Measurements from ENCODE around the gene E2F3. TPM values are rescaled to one million over a fixed set of nuclear protein-coding genes. Genes with fewer than 3 reads are reported as not detected.

The E2F3 gene
- total RNA-seq, 4 donors from 2014 or later = 2.2 to 16.3 (median 5.6) TPM

DNA sequence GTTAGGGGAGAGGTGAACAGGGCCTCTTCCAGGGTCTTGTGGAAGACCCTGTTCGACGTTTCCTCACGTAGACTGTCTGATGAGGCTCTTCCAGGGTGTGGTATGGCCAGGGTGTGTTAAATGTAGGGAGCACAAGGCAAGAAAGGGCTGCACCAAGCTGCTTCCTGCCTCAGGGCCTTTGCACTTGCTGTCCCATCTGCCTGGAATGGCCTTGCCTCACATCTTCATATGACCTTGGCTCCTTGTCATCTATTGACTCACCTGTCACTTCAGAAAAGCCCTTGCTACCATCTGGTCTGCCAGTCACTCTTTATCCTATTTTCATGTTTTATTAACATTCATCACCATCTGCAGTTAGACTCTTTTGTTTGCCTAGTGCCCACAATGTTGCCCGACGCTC lies 31.0 kb downstream of the E2F3 start:
- peaks cover 0 to 12% (median 10%) of the 10 kb centered on the region in 4 donors for H3K4me1 ChIP-seq
- no peak overlapping the region for H3K4me3 ChIP-seq
- WGBS, 2 donors (ENCODE audit: low coverage in 1 of 2) = 44 to 90% methylated on average over 3 to 5 of the region's 5 CpGs
- H3K9me3 ChIP-seq = no peaks in the 10 kb centered on the region
- H3K27ac ChIP-seq = no peak overlapping the region
- DNase-seq = no peak
- intact Hi-C loops (cut with DNase I; ENCODE audit: low total_unique reads) = no loop called here
- H3K27me3 ChIP-seq = no peaks in the 10 kb centered on the region
- no peak for TF ChIP-seq EP300 (IDR thresholded peaks at IDR 0.05; ENCODE audit: low read depth)
- no peak for TF ChIP-seq POLR2AphosphoS5 (IDR thresholded peaks at IDR 0.05)
- no peak for TF ChIP-seq CTCF (IDR thresholded peaks at IDR 0.05)
- no peak for TF ChIP-seq POLR2A (IDR thresholded peaks at IDR 0.05)
- no peaks in the 10 kb centered on the region for H3K36me3 ChIP-seq
- in situ Hi-C loops (cut with MboI; ENCODE audit: low pct_ligation_motif_present in 1 of 4, low pct_unique_long_range_greater_than_20kb in 1 of 4, low sequenced_read_pairs in 3 of 4) = no loop called here

GRCh38 chr6:20433321-20433720 lies 31.6 kb downstream of the E2F3 start:
- Histone ChIP-seq H3K36me3 (no peaks in the 10 kb centered on the region), H3K27ac (no peak overlapping the region), H3K9me3 (no peaks in the 10 kb centered on the region), H3K27me3 (no peaks in the 10 kb centered on the region), H3K4me1 (peaks cover 0 to 5% (median 3%) of the 10 kb centered on the region in 4 donors), H3K4me3 (no peak overlapping the region)
- in situ Hi-C loops (cut with MboI; ENCODE audit: low pct_ligation_motif_present in 1 of 4, low pct_unique_long_range_greater_than_20kb in 1 of 4, low sequenced_read_pairs in 3 of 4) = no loop called here
- no peak for DNase-seq
- 92 to 96% methylated on average over 3 of the region's 3 CpGs for WGBS, 2 donors (ENCODE audit: low coverage in 1 of 2)
- intact Hi-C loops (cut with DNase I; ENCODE audit: low total_unique reads) = no loop called here
- no peak for TF ChIP-seq CTCF (IDR thresholded peaks at IDR 0.05)
- no peak for TF ChIP-seq POLR2AphosphoS5 (IDR thresholded peaks at IDR 0.05)
- no peak for TF ChIP-seq EP300 (IDR thresholded peaks at IDR 0.05; ENCODE audit: low read depth)
- no peak for TF ChIP-seq POLR2A (IDR thresholded peaks at IDR 0.05)

GRCh38 chr6:20433929-20434328 lies 32.2 kb downstream of the E2F3 start:
- no peaks in the 10 kb centered on the region for H3K9me3 ChIP-seq
- no peak for DNase-seq
- 80 to 88% methylated on average over 1 to 2 of the region's 2 CpGs for WGBS, 2 donors (ENCODE audit: low coverage in 1 of 2)
- H3K36me3 ChIP-seq = no peaks in the 10 kb centered on the region
- TF ChIP-seq POLR2AphosphoS5 (IDR thresholded peaks at IDR 0.05) = no peak
- TF ChIP-seq CTCF (IDR thresholded peaks at IDR 0.05) = no peak
- no peak for TF ChIP-seq POLR2A (IDR thresholded peaks at IDR 0.05)
- no peak for TF ChIP-seq EP300 (IDR thresholded peaks at IDR 0.05; ENCODE audit: low read depth)
- intact Hi-C loops (cut with DNase I; ENCODE audit: low total_unique reads) = no loop called here
- in situ Hi-C loops (cut with MboI; ENCODE audit: low pct_ligation_motif_present in 1 of 4, low pct_unique_long_range_greater_than_20kb in 1 of 4, low sequenced_read_pairs in 3 of 4) = no loop called here
- H3K27ac ChIP-seq = no peak overlapping the region
- H3K4me1 ChIP-seq = no peaks in the 10 kb centered on the region
- no peak overlapping the region for H3K4me3 ChIP-seq
- H3K27me3 ChIP-seq = no peaks in the 10 kb centered on the region

DNA sequence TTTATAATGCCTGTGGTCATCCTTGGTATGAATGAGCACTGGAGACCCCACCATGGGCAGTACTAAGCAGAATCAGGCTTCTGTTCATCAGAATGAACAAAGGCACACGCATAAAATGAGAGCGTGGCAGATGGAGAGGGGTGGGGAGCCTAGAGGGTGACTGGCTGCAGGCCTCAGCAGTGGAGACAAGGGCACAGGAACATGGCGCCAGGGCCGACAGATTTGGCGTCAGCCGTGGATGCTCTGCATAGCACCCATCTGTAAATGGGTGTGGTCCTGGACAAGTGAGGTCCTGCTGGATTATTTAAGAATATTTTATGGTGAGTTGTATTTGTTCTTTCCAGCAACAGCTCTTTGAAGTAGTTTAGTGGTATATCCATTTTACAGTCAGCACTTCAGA lies 33.1 kb downstream of the E2F3 start:
- Histone ChIP-seq H3K4me1 (no peaks in the 10 kb centered on the region), H3K36me3 (no peaks in the 10 kb centered on the region), H3K9me3 (no peaks in the 10 kb centered on the region), H3K4me3 (no peak overlapping the region), H3K27me3 (no peaks in the 10 kb centered on the region), H3K27ac (no peak overlapping the region)
- WGBS, 2 donors (ENCODE audit: low coverage in 1 of 2) = 89% methylated on average over 6 of the region's 6 CpGs; no CpG with 5 or more reads in 1 of the 2 donors
- intact Hi-C loops (cut with DNase I; ENCODE audit: low total_unique reads) (no loop called here), in situ Hi-C loops (cut with MboI; ENCODE audit: low pct_ligation_motif_present in 1 of 4, low pct_unique_long_range_greater_than_20kb in 1 of 4, low sequenced_read_pairs in 3 of 4) (no loop called here)
- no peak for TF ChIP-seq POLR2AphosphoS5 (IDR thresholded peaks at IDR 0.05)
- no peak for TF ChIP-seq EP300 (IDR thresholded peaks at IDR 0.05; ENCODE audit: low read depth)
- DNase-seq = no peak

GRCh38 chr6:20436719-20437118 lies 35.0 kb downstream of the E2F3 start:
- Histone ChIP-seq H3K4me1 (no peaks in the 10 kb centered on the region), H3K9me3 (no peaks in the 10 kb centered on the region), H3K27me3 (no peaks in the 10 kb centered on the region), H3K36me3 (no peaks in the 10 kb centered on the region), H3K27ac (no peak overlapping the region), H3K4me3 (no peak overlapping the region)
- in situ Hi-C loops (cut with MboI; ENCODE audit: low pct_ligation_motif_present in 1 of 4, low pct_unique_long_range_greater_than_20kb in 1 of 4, low sequenced_read_pairs in 3 of 4) = no loop called here
- intact Hi-C loops (cut with DNase I; ENCODE audit: low total_unique reads) = no loop called here
- no peak for TF ChIP-seq POLR2A (IDR thresholded peaks at IDR 0.05)
- TF ChIP-seq CTCF (IDR thresholded peaks at IDR 0.05) = no peak
- no peak for TF ChIP-seq EP300 (IDR thresholded peaks at IDR 0.05; ENCODE audit: low read depth)
- TF ChIP-seq POLR2AphosphoS5 (IDR thresholded peaks at IDR 0.05) = no peak
- DNase-seq = no peak
- WGBS, 2 donors (ENCODE audit: low coverage in 1 of 2) = 100% methylated on average over 2 of the region's 2 CpGs; no CpG with 5 or more reads in 1 of the 2 donors

Measured in transverse colon (tissue), 4 donors.